HG02623 (cell line): ENCODE results near the gene SPIN2B.

Experiments used
- ATAC-seq: cut with Tn5 transposase; IDR thresholded peaks from one replicate; pipeline ENCODE4 v1.9.1; 2021; ENCODE audit warnings: moderate library complexity; ENCODE audit not compliant: unreplicated experiment

SPIN2B gene

DNA sequence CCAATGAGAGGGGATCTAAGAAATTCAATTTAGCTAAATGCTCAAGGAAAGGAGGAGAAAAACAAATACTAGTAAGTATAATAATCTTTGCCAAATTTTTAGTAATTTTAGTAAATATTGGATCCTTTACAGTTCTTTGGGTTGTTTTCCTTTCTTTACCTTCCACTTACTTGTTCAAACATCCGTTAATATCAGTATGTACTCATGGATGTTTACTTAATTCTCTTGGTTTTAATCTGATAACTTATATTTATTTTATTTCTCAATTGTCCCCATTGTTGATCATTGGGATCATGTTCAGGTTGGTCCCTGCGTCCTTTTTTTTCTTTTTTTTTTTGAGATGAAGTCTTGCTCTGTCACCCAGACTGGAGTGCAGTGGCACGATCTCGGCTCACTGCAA lies 46.9 kb downstream of the SPIN2B start:
- no peak for ATAC-seq

DNA sequence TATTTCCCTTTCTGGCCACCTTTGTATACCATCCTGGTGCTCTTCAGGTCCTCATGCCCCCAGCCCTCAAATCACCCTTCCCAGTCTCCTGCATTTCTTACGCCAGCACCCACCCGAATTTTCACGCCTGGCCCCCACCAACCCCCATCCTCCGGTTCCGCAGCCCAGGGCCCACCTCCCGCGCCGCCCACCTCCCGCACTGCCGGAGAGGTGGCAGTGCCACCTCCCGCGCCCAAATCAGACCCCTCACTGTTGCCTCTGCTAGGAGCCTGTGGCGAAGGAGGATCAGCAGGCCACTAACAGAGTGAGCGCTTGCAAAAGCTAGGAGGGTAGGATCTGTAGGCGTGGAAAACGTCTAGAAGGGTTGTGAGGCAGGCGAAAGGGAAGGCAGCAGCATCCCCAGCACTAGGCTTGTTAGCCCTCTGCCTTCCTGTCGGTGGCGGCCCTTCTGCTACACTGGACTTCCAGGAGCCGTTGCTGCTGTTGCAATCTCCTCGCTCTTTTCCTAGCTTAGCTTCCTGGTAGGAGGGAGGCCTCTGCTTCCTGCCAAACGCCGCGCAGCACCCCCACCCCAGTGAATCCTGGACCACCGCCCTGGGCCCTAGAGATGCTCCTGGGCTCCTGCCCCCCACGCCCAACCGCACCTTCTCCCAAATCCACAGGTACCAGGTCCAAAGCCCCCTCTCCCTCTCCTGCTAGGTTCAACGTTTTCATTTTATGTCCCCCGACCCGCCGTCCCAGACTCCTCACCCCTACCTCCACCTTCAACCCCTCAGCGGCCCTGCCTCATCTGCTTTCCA lies 51.0 kb downstream of the SPIN2B start:
- no peak for ATAC-seq
